ENCODE results near the gene SORBS1.

The SORBS1 gene

GRCh38 chr10:95506056-95506737 lies 55.0 kb downstream of the SORBS1 start:
- Histone ChIP-seq H4K8ac (ENCODE audit: low read depth, low read length) (no peak overlapping the region), H2AK5ac (ENCODE audit: low read length) (no peak overlapping the region), H2BK15ac (replicated peaks; ENCODE audit: low read depth) (no peak overlapping the region), H3K79me1 (ENCODE audit: low read length) (peaks cover 3% of the 10 kb centered on the region), H3K4me1 (ENCODE audit: control insufficient read depth, low read depth, low read length) (peaks cover 1% of the 10 kb centered on the region), H3K23ac (ENCODE audit: low read length) (no peak overlapping the region), H3K27me3 (ENCODE audit: insufficient read depth, low read length, poor library complexity) (no peaks in the 10 kb centered on the region), H2BK5ac (ENCODE audit: low read length) (no peak overlapping the region), H3K79me2 (ENCODE audit: control insufficient read depth, insufficient read depth, low read length) (no peaks in the 10 kb centered on the region), H3K36me3 (ENCODE audit: control insufficient read depth, insufficient read depth, low read length) (no peaks in the 10 kb centered on the region), H3K18ac (ENCODE audit: low read length) (no peak overlapping the region), H2BK120ac (ENCODE audit: low read depth, low read length) (no peak overlapping the region), H4K5ac (ENCODE audit: low read length) (no peak overlapping the region), H3K27ac (ENCODE audit: low read depth, low read length) (no peak overlapping the region), H3K56ac (ENCODE audit: low read length) (no peak overlapping the region), H3K9ac (ENCODE audit: low read length) (no peak overlapping the region), H3K4ac (ENCODE audit: low read depth, low read length) (no peak overlapping the region), H3K4me3 (ENCODE audit: low read length) (no peak overlapping the region), H3K4me2 (ENCODE audit: low read length) (no peak overlapping the region)
- no CpG with 5 or more reads among the region's 2 CpGs for WGBS (ENCODE audit: extremely low coverage, insufficient coverage, low lambda C conversion rate)
- DNase-seq = no peak

GRCh38 chr10:95505641-95506040 lies 55.5 kb downstream of the SORBS1 start:
- DNase-seq = no peak
- Histone ChIP-seq H3K9ac (ENCODE audit: low read length) (no peak overlapping the region), H3K27ac (ENCODE audit: low read depth, low read length) (no peak overlapping the region), H3K4me3 (ENCODE audit: low read length) (no peak overlapping the region), H3K56ac (ENCODE audit: low read length) (no peak overlapping the region), H3K4me1 (ENCODE audit: control insufficient read depth, low read depth, low read length) (peaks cover 1% of the 10 kb centered on the region), H2BK5ac (ENCODE audit: low read length) (no peak overlapping the region), H3K27me3 (ENCODE audit: insufficient read depth, low read length, poor library complexity) (no peaks in the 10 kb centered on the region), H2BK15ac (replicated peaks; ENCODE audit: low read depth) (no peak overlapping the region), H2BK120ac (ENCODE audit: low read depth, low read length) (no peak overlapping the region), H4K5ac (ENCODE audit: low read length) (no peak overlapping the region), H4K8ac (ENCODE audit: low read depth, low read length) (no peak overlapping the region), H3K23ac (ENCODE audit: low read length) (no peak overlapping the region), H3K36me3 (ENCODE audit: control insufficient read depth, insufficient read depth, low read length) (no peaks in the 10 kb centered on the region), H3K4ac (ENCODE audit: low read depth, low read length) (no peak overlapping the region), H3K18ac (ENCODE audit: low read length) (no peak overlapping the region), H2AK5ac (ENCODE audit: low read length) (no peak overlapping the region), H3K79me2 (ENCODE audit: control insufficient read depth, insufficient read depth, low read length) (no peaks in the 10 kb centered on the region), H3K79me1 (ENCODE audit: low read length) (peaks cover 5% of the 10 kb centered on the region), H3K4me2 (ENCODE audit: low read length) (no peak overlapping the region)
- WGBS (ENCODE audit: extremely low coverage, insufficient coverage, low lambda C conversion rate) = no CpG with 5 or more reads among the region's 3 CpGs

- Histone ChIP-seq H2BK5ac (ENCODE audit: low read length) (no peak overlapping the region), H2BK120ac (ENCODE audit: low read depth, low read length) (no peak overlapping the region), H3K27ac (ENCODE audit: low read depth, low read length) (no peak overlapping the region), H2AK5ac (ENCODE audit: low read length) (no peak overlapping the region), H3K4me2 (ENCODE audit: low read length) (no peak overlapping the region), H3K79me1 (ENCODE audit: low read length) (peaks cover 5% of the 10 kb centered on the region), H3K36me3 (ENCODE audit: control insufficient read depth, insufficient read depth, low read length) (no peaks in the 10 kb centered on the region), H4K5ac (ENCODE audit: low read length) (no peak overlapping the region), H3K9ac (ENCODE audit: low read length) (no peak overlapping the region), H3K4me3 (ENCODE audit: low read length) (no peak overlapping the region), H3K18ac (ENCODE audit: low read length) (no peak overlapping the region), H3K79me2 (ENCODE audit: control insufficient read depth, insufficient read depth, low read length) (no peaks in the 10 kb centered on the region), H3K23ac (ENCODE audit: low read length) (no peak overlapping the region), H3K4me1 (ENCODE audit: control insufficient read depth, low read depth, low read length) (peaks cover 2% of the 10 kb centered on the region), H3K4ac (ENCODE audit: low read depth, low read length) (no peak overlapping the region), H3K56ac (ENCODE audit: low read length) (no peak overlapping the region), H3K27me3 (ENCODE audit: insufficient read depth, low read length, poor library complexity) (no peaks in the 10 kb centered on the region), H2BK15ac (replicated peaks; ENCODE audit: low read depth) (no peak overlapping the region), H4K8ac (ENCODE audit: low read depth, low read length) (no peak overlapping the region)
- no CpG with 5 or more reads among the region's 5 CpGs for WGBS (ENCODE audit: extremely low coverage, insufficient coverage, low lambda C conversion rate)
- no peak for DNase-seq
Observed at GRCh38 chr10:95505084-95505610, 56.0 kb downstream of the SORBS1 start.

GRCh38 chr10:95504246-95504691 lies 56.9 kb downstream of the SORBS1 start:
- peaks cover 5% of the 10 kb centered on the region for H3K79me1 ChIP-seq (ENCODE audit: low read length)
- H3K56ac ChIP-seq (ENCODE audit: low read length) = no peak overlapping the region
- no peak overlapping the region for H4K5ac ChIP-seq (ENCODE audit: low read length)
- H2BK120ac ChIP-seq (ENCODE audit: low read depth, low read length) = no peak overlapping the region
- no peak overlapping the region for H2BK15ac ChIP-seq (replicated peaks; ENCODE audit: low read depth)
- H4K8ac ChIP-seq (ENCODE audit: low read depth, low read length) = no peak overlapping the region
- H2AK5ac ChIP-seq (ENCODE audit: low read length) = no peak overlapping the region
- no peak overlapping the region for H3K23ac ChIP-seq (ENCODE audit: low read length)
- no peak overlapping the region for H3K9ac ChIP-seq (ENCODE audit: low read length)
- WGBS (ENCODE audit: extremely low coverage, insufficient coverage, low lambda C conversion rate) = no CpG with 5 or more reads among the region's 4 CpGs
- DNase-seq = no peak
- peaks cover 4% of the 10 kb centered on the region for H3K4me1 ChIP-seq (ENCODE audit: control insufficient read depth, low read depth, low read length)
- H2BK5ac ChIP-seq (ENCODE audit: low read length) = no peak overlapping the region
- no peak overlapping the region for H3K4ac ChIP-seq (ENCODE audit: low read depth, low read length)
- no peak overlapping the region for H3K18ac ChIP-seq (ENCODE audit: low read length)
- no peaks in the 10 kb centered on the region for H3K27me3 ChIP-seq (ENCODE audit: insufficient read depth, low read length, poor library complexity)
- no peaks in the 10 kb centered on the region for H3K79me2 ChIP-seq (ENCODE audit: control insufficient read depth, insufficient read depth, low read length)
- H3K36me3 ChIP-seq (ENCODE audit: control insufficient read depth, insufficient read depth, low read length) = no peaks in the 10 kb centered on the region
- H3K4me2 ChIP-seq (ENCODE audit: low read length) = no peak overlapping the region
- H3K4me3 ChIP-seq (ENCODE audit: low read length) = no peak overlapping the region
- no peak overlapping the region for H3K27ac ChIP-seq (ENCODE audit: low read depth, low read length)

- no peak overlapping the region for H4K5ac ChIP-seq (ENCODE audit: low read length)
- H3K27ac ChIP-seq (ENCODE audit: low read depth, low read length) = no peak overlapping the region
- no peak overlapping the region for H3K23ac ChIP-seq (ENCODE audit: low read length)
- no CpG with 5 or more reads among the region's 3 CpGs for WGBS (ENCODE audit: extremely low coverage, insufficient coverage, low lambda C conversion rate)
- DNase-seq = no peak
- no peak overlapping the region for H3K4ac ChIP-seq (ENCODE audit: low read depth, low read length)
- no peaks in the 10 kb centered on the region for H3K27me3 ChIP-seq (ENCODE audit: insufficient read depth, low read length, poor library complexity)
- H2AK5ac ChIP-seq (ENCODE audit: low read length) = no peak overlapping the region
- H3K18ac ChIP-seq (ENCODE audit: low read length) = no peak overlapping the region
- H4K8ac ChIP-seq (ENCODE audit: low read depth, low read length) = no peak overlapping the region
- no peak overlapping the region for H2BK5ac ChIP-seq (ENCODE audit: low read length)
- no peaks in the 10 kb centered on the region for H3K36me3 ChIP-seq (ENCODE audit: control insufficient read depth, insufficient read depth, low read length)
- no peak overlapping the region for H3K56ac ChIP-seq (ENCODE audit: low read length)
- no peaks in the 10 kb centered on the region for H3K79me2 ChIP-seq (ENCODE audit: control insufficient read depth, insufficient read depth, low read length)
- no peak overlapping the region for H3K9ac ChIP-seq (ENCODE audit: low read length)
- no peak overlapping the region for H3K4me2 ChIP-seq (ENCODE audit: low read length)
- H2BK120ac ChIP-seq (ENCODE audit: low read depth, low read length) = no peak overlapping the region
- peaks cover 5% of the 10 kb centered on the region for H3K79me1 ChIP-seq (ENCODE audit: low read length)
- H2BK15ac ChIP-seq (replicated peaks; ENCODE audit: low read depth) = no peak overlapping the region
- peaks cover 4% of the 10 kb centered on the region for H3K4me1 ChIP-seq (ENCODE audit: control insufficient read depth, low read depth, low read length)
- H3K4me3 ChIP-seq (ENCODE audit: low read length) = no peak overlapping the region
Observed at GRCh38 chr10:95503526-95503925, 57.6 kb downstream of the SORBS1 start.

- no peak overlapping the region for H3K23ac ChIP-seq (ENCODE audit: low read length)
- H3K18ac ChIP-seq (ENCODE audit: low read length) = no peak overlapping the region
- H3K4me1 ChIP-seq (ENCODE audit: control insufficient read depth, low read depth, low read length) = peaks cover 3% of the 10 kb centered on the region
- H3K56ac ChIP-seq (ENCODE audit: low read length) = no peak overlapping the region
- H3K9ac ChIP-seq (ENCODE audit: low read length) = no peak overlapping the region
- H2BK15ac ChIP-seq (replicated peaks; ENCODE audit: low read depth) = no peak overlapping the region
- no peak overlapping the region for H3K4ac ChIP-seq (ENCODE audit: low read depth, low read length)
- no peaks in the 10 kb centered on the region for H3K36me3 ChIP-seq (ENCODE audit: control insufficient read depth, insufficient read depth, low read length)
- no peak overlapping the region for H2BK120ac ChIP-seq (ENCODE audit: low read depth, low read length)
- H3K27me3 ChIP-seq (ENCODE audit: insufficient read depth, low read length, poor library complexity) = no peaks in the 10 kb centered on the region
- H3K4me2 ChIP-seq (ENCODE audit: low read length) = no peak overlapping the region
- no peaks in the 10 kb centered on the region for H3K79me2 ChIP-seq (ENCODE audit: control insufficient read depth, insufficient read depth, low read length)
- H3K4me3 ChIP-seq (ENCODE audit: low read length) = no peak overlapping the region
- H4K8ac ChIP-seq (ENCODE audit: low read depth, low read length) = no peak overlapping the region
- no peak for DNase-seq
- H4K5ac ChIP-seq (ENCODE audit: low read length) = no peak overlapping the region
- no peak overlapping the region for H2BK5ac ChIP-seq (ENCODE audit: low read length)
- no peak overlapping the region for H3K27ac ChIP-seq (ENCODE audit: low read depth, low read length)
- H2AK5ac ChIP-seq (ENCODE audit: low read length) = no peak overlapping the region
- peaks cover 5% of the 10 kb centered on the region for H3K79me1 ChIP-seq (ENCODE audit: low read length)
Observed at GRCh38 chr10:95503001-95503400, 58.2 kb downstream of the SORBS1 start.

Data from mesendoderm (in vitro differentiated cells).